ENCODE results near the gene CHRM5. TPM values are rescaled to one million over a fixed set of nuclear protein-coding genes. Genes with fewer than 3 reads are reported as not detected.

CHRM5 gene
- total RNA-seq, 1 experiment from 2014 or later = not detected

GRCh38 chr15:34047893-34048775 lies 79.8 kb downstream of the CHRM5 start:
- H3K27ac ChIP-seq (ENCODE audit: low read depth, low read length) = no peak overlapping the region
- intact Hi-C loops (cut with micrococcal nuclease) = no loop called here
- H3K27me3 ChIP-seq (ENCODE audit: insufficient read depth, low read length) = no peaks in the 10 kb centered on the region
- H3K9me2 ChIP-seq (ENCODE audit: insufficient read depth) = no peaks in the 10 kb centered on the region
- no peaks in the 10 kb centered on the region for H4K20me1 ChIP-seq (ENCODE audit: insufficient read depth)
- BruUV-seq (replicated peaks) = no TSS peak
- no peaks in the 10 kb centered on the region for H3K9me3 ChIP-seq (ENCODE audit: control insufficient read depth in 1 of 2, insufficient read depth in 1 of 2, low read depth in 1 of 2, low read length in 2 of 2)
- no peak overlapping the region for H3K4me2 ChIP-seq (ENCODE audit: low read length)
- no peaks in the 10 kb centered on the region for H3K79me2 ChIP-seq (ENCODE audit: insufficient read depth, low read length)
- no peak overlapping the region for H3K9ac ChIP-seq (ENCODE audit: low read length)
- TF ChIP-seq POLR2AphosphoS5 (IDR thresholded peaks at IDR 0.05; ENCODE audit: low read depth, low read length) (no peak), POLR2A (IDR thresholded peaks at IDR 0.05; ENCODE audit: borderline replicate concordance, extremely low read depth, insufficient read depth, insufficient read length) (no peak), RAD21 (IDR thresholded peaks at IDR 0.05; ENCODE audit: low read depth) (no peak), ELF1 (IDR thresholded peaks at IDR 0.05; ENCODE audit: borderline replicate concordance, low read depth) (no peak), CEBPB (IDR thresholded peaks at IDR 0.05; ENCODE audit: low read depth) (no peak), SIN3A (IDR thresholded peaks at IDR 0.05; ENCODE audit: low read depth) (no peak), EGR1 (IDR thresholded peaks at IDR 0.05; ENCODE audit: low read depth) (no peak), EZH2 (IDR thresholded peaks at IDR 0.05) (no peak)
- H3K4me3 ChIP-seq (replicated peaks in 1 of 2; ENCODE audit: low read depth in 1 of 2, low read length in 2 of 2) = no peak overlapping the region
- CTCF ChIA-PET = no interaction called here
- H2AFZ ChIP-seq (ENCODE audit: low read depth, low read length, poor library complexity, severe bottlenecking) = no peak overlapping the region
- no peak for DNase-seq (ENCODE audit: low read depth, low spot score)
- H3K4me1 ChIP-seq (ENCODE audit: control insufficient read depth in 1 of 2, insufficient read depth in 2 of 2, low read length in 2 of 2) = no peaks in the 10 kb centered on the region
- ATAC-seq = no peak
- no peaks in the 10 kb centered on the region for H3K36me3 ChIP-seq (ENCODE audit: control insufficient read depth in 1 of 2, insufficient read depth in 2 of 2, low read length in 2 of 2)
- RAD21 ChIA-PET (ENCODE audit: low non-redundant PET in 1 of 2, low total read pairs in 2 of 2, uncharacterized antibody in 2 of 2, unreplicated experiment in 2 of 2) = no interaction called here
- POLR2A ChIA-PET = no interaction called here

- no peaks in the 10 kb centered on the region for H3K9me2 ChIP-seq (ENCODE audit: insufficient read depth)
- no peaks in the 10 kb centered on the region for H3K79me2 ChIP-seq (ENCODE audit: insufficient read depth, low read length)
- ChIA-PET CTCF (interaction anchor here (1.2 kb wide), 1 partner anchor 10 kb away, joined by 3 read pairs; no protein-coding TSS in a partner anchor), RAD21 (ENCODE audit: low non-redundant PET in 1 of 2, low total read pairs in 2 of 2, uncharacterized antibody in 2 of 2, unreplicated experiment in 2 of 2) (no interaction called here), POLR2A (no interaction called here)
- no peaks in the 10 kb centered on the region for H3K36me3 ChIP-seq (ENCODE audit: control insufficient read depth in 1 of 2, insufficient read depth in 2 of 2, low read length in 2 of 2)
- no peaks in the 10 kb centered on the region for H4K20me1 ChIP-seq (ENCODE audit: insufficient read depth)
- no peak overlapping the region for H3K4me3 ChIP-seq (replicated peaks in 1 of 2; ENCODE audit: low read depth in 1 of 2, low read length in 2 of 2)
- no peaks in the 10 kb centered on the region for H3K4me1 ChIP-seq (ENCODE audit: control insufficient read depth in 1 of 2, insufficient read depth in 2 of 2, low read length in 2 of 2)
- DNase-seq (ENCODE audit: low read depth, low spot score) (no peak), ATAC-seq (no peak)
- H3K9me3 ChIP-seq (ENCODE audit: control insufficient read depth in 1 of 2, insufficient read depth in 1 of 2, low read depth in 1 of 2, low read length in 2 of 2) = no peaks in the 10 kb centered on the region
- no peaks in the 10 kb centered on the region for H3K27me3 ChIP-seq (ENCODE audit: insufficient read depth, low read length)
- no peak overlapping the region for H3K9ac ChIP-seq (ENCODE audit: low read length)
- H2AFZ ChIP-seq (ENCODE audit: low read depth, low read length, poor library complexity, severe bottlenecking) = no peak overlapping the region
- intact Hi-C loops (cut with micrococcal nuclease) = no loop called here
- no peak overlapping the region for H3K27ac ChIP-seq (ENCODE audit: low read depth, low read length)
- no TSS peak for BruUV-seq (replicated peaks)
- H3K4me2 ChIP-seq (ENCODE audit: low read length) = no peak overlapping the region
- TF ChIP-seq POLR2AphosphoS5 (IDR thresholded peaks at IDR 0.05; ENCODE audit: low read depth, low read length) (no peak), ZNF274 (IDR thresholded peaks at IDR 0.05; ENCODE audit: low read depth, low read length) (no peak), REST (IDR thresholded peaks at IDR 0.05; ENCODE audit: low read depth) (no peak), FOSL1 (IDR thresholded peaks at IDR 0.05; ENCODE audit: low read depth) (no peak), ELF1 (IDR thresholded peaks at IDR 0.05; ENCODE audit: borderline replicate concordance, low read depth) (no peak), EGR1 (IDR thresholded peaks at IDR 0.05; ENCODE audit: low read depth) (no peak), CBX3 (IDR thresholded peaks at IDR 0.05; ENCODE audit: low read depth) (no peak), TCF7L2 (IDR thresholded peaks at IDR 0.05; ENCODE audit: borderline replicate concordance, extremely low read depth, insufficient read depth, insufficient read length) (no peak), EZH2phosphoT487 (IDR thresholded peaks at IDR 0.05; ENCODE audit: borderline replicate concordance) (no peak), RAD21 (IDR thresholded peaks at IDR 0.05; ENCODE audit: low read depth) (no peak), YY1 (IDR thresholded peaks at IDR 0.05; ENCODE audit: extremely low read depth, insufficient replicate concordance, low read depth, low read length) (no peak), JUND (IDR thresholded peaks at IDR 0.05) (no peak)
Observed at GRCh38 chr15:34049112-34049511, 80.8 kb downstream of the CHRM5 start.
